Thyroid gland (tissue), 4 donors: ENCODE data around the gene GID8. TPM values are rescaled to one million over a fixed set of nuclear protein-coding genes. Genes with fewer than 3 reads are reported as not detected.

Experiments used
- DNase-seq, 2 donors: peaks; one replicate each; pipeline ENCODE4 v3.0.0-alpha.2; 2019
- H3K27ac ChIP-seq, 3 donors: fragments of 200-600 bp; sonication (generic); 1 replicate in 2 of 3; 2 replicates in 1 of 3; pipeline ENCODE4 v1.5.1; 2016 to 2019; ENCODE audit warnings: mild to moderate bottlenecking in 1 of 3, moderate library complexity in 1 of 3
- H3K27me3 ChIP-seq: fragments of 200-600 bp; sonication (generic); one replicate; pipeline ENCODE4 v1.5.1; 2019
- H3K36me3 ChIP-seq, 2 donors: fragments of 200-600 bp; sonication (generic); one replicate each; pipeline ENCODE4 v1.5.1; 2016 to 2019
- H3K4me1 ChIP-seq, 2 donors: fragments of 200-600 bp; sonication (generic); one replicate each; pipeline ENCODE4 v1.5.1; 2017 to 2019
- H3K4me3 ChIP-seq, 3 donors: fragments of 200-600 bp; sonication (generic); replicated peaks in 1 of 3; 1 replicate in 2 of 3; 2 replicates in 1 of 3; pipeline ENCODE4 v1.5.1; 2016; ENCODE audit warnings: mild to moderate bottlenecking in 1 of 3
- H3K9me3 ChIP-seq: fragments of 200-600 bp; sonication (generic); one replicate; pipeline ENCODE4 v1.5.1; 2017
- POLR2A ChIP-seq, 2 donors: fragments of 450-650 bp; IDR thresholded peaks; one replicate each; pipeline ENCODE4 v1.6.1; 2017; ENCODE audit warnings: antibody characterized with exemption in 2 of 2, mild to moderate bottlenecking in 2 of 2, moderate library complexity in 1 of 2
- WGBS, 2 donors: methylation state at CpG; one replicate each; pipeline ENCODE4 v1.1.5; 2017; 5-methylcytosine and 5-hydroxymethylcytosine counted together
- intact Hi-C: fragments of 100-400 bp; cut with DNase I; formaldehyde crosslinking; loops from one replicate; pipeline ENCODE4 v1.15.1; 2023
- total RNA-seq, 4 donors: library from RNA; depleted of rRNA; stranded (reverse); fragments of >200 nt; gene quantifications; one replicate each; pipeline ENCODE4 v1.2.3, GENCODE V29; 2016
- TF ChIP-seq, protein P1 (sequence below), 6 experiments: fragments of 200-600 bp in 3 of 6; fragments of 450-650 bp in 3 of 6; sonication (generic) in 3 of 6; IDR thresholded peaks; one replicate each; pipeline ENCODE4 v1.5.1; 2016 to 2019; ENCODE audit warnings: antibody characterized with exemption in 6 of 6, mild to moderate bottlenecking in 2 of 6, inconsistent platforms in 1 of 6, moderate library complexity in 1 of 6

Gene GID8
- total RNA-seq, 4 donors from 2014 or later, result 30.3 to 38.5 (median 34.5) TPM

DNA sequence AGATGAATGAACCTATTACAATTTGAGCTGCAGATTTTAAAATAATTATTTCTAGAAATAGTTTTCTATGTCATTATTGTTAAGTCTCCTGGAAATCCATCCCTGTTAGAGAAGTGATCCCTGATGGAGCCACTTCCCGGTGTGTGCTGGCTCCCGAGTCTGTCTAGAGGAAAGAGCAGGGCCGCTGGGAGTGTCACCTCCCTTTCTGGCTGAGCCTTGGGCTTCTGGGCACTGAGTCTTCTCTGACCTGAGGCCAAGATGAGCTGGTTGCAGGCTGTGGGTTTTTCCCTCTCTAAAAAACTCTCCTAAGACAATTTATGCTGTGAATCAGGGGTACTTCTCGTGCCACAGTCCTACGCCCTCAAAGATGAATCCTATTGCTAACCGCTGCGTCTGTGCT is 47.5 kb upstream of the GID8 start:
- Histone ChIP-seq H3K27me3 (no peaks in the 10 kb centered on the region), H3K9me3 (no peaks in the 10 kb centered on the region), H3K36me3 (peaks cover 71 to 79% of the 10 kb centered on the region in 2 donors), H3K27ac (no peak overlapping the region), H3K4me1 (peaks cover 0 to 3% of the 10 kb centered on the region in 2 donors), H3K4me3 (no peak overlapping the region)
- TF ChIP-seq POLR2A (IDR thresholded peaks at IDR 0.05), result no peak
- TF ChIP-seq, protein P1, sequence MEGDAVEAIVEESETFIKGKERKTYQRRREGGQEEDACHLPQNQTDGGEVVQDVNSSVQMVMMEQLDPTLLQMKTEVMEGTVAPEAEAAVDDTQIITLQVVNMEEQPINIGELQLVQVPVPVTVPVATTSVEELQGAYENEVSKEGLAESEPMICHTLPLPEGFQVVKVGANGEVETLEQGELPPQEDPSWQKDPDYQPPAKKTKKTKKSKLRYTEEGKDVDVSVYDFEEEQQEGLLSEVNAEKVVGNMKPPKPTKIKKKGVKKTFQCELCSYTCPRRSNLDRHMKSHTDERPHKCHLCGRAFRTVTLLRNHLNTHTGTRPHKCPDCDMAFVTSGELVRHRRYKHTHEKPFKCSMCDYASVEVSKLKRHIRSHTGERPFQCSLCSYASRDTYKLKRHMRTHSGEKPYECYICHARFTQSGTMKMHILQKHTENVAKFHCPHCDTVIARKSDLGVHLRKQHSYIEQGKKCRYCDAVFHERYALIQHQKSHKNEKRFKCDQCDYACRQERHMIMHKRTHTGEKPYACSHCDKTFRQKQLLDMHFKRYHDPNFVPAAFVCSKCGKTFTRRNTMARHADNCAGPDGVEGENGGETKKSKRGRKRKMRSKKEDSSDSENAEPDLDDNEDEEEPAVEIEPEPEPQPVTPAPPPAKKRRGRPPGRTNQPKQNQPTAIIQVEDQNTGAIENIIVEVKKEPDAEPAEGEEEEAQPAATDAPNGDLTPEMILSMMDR (IDR thresholded peaks at IDR 0.05), result no peak
- no peak for DNase-seq
- WGBS, 2 donors, result 81 to 87% methylated on average over 5 to 7 of the region's 7 CpGs
- intact Hi-C loops, result no loop called here

DNA sequence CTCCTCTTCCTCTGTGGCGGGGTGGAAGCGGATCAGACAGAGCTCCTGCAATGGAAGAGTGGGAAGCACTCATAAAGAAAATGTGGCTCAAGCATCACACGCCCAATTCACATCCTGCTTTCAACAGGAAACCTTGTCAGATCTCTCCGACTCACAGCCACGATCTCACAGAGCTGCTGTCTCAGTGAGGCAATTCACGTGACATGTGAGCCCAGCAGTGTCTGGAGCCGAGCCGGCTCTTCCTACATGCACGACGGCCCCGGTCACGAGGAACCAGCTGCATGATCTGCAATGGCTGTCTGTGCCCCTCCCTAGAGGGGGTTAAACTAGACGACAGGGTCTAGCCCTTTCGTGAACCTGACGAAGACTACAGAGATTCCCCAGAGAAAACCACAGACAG is 46.8 kb upstream of the GID8 start:
- Histone ChIP-seq H3K4me1 (peaks cover 0 to 3% of the 10 kb centered on the region in 2 donors), H3K4me3 (no peak overlapping the region), H3K27me3 (no peaks in the 10 kb centered on the region), H3K9me3 (no peaks in the 10 kb centered on the region), H3K36me3 (peaks cover 71 to 85% of the 10 kb centered on the region in 2 donors), H3K27ac (no peak overlapping the region)
- intact Hi-C loops, result no loop called here
- WGBS, 2 donors, result 86 to 92% methylated on average over 15 of the region's 15 CpGs
- TF ChIP-seq, protein P1 (IDR thresholded peaks at IDR 0.05), result no peak
- no peak for TF ChIP-seq POLR2A (IDR thresholded peaks at IDR 0.05)
- DNase-seq, result no peak

DNA sequence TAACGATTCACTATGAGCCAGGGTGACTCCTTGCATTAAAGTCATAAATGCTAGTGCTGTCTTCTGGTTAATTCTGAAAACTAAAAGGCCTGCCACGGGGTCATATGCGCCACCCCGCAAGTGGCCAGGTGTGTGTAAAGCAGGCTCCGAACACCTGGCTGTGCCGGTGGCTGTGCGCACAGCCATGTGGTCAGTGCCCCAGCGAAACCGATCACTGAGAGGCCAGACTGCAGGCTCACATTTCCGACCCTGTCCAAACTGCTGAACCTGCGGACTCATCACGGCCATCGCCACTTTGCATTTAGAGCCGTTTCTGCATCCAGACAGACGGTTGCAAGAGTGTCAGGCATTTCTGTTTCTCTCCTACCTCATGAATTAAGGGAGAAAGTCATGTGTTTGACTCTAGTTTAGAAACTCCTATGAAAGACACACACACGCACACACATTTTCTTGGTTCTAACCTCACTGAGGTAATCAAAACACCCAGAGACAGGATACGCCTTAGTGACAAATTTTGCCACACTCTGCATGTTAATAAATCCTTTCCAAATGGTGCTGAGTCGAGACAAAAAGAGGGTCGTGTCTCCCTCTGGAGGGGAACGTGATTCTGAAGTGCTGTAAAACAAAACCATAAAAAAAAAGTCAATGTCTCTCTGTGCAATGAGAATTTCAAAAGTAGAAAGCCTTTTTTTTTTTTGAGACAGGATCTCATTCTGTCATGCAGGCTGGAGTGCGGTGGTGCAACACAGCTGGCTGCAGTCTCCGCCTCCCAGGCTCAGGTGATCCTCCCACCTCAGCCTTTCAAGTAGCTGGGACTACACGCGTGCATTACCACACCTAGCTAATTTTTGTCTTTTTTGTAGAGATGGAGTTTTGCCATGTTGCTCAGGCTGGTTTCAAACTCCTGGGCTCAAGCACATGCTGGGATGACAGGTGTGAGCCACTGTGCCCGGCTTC is 45.3 kb upstream of the GID8 start:
- Histone ChIP-seq H3K36me3 (peaks cover 71 to 80% of the 10 kb centered on the region in 2 donors), H3K9me3 (no peaks in the 10 kb centered on the region), H3K27me3 (no peaks in the 10 kb centered on the region), H3K4me1 (peaks cover 0 to under 1% of the 10 kb centered on the region in 2 donors), H3K27ac (no peak overlapping the region), H3K4me3 (no peak overlapping the region)
- DNase-seq, result no peak
- intact Hi-C loops, result no loop called here
- 89 to 94% methylated on average over 25 of the region's 25 CpGs for WGBS, 2 donors
- TF ChIP-seq, protein P1 (IDR thresholded peaks at IDR 0.05), result no peak
- TF ChIP-seq POLR2A (IDR thresholded peaks at IDR 0.05), result no peak

DNA sequence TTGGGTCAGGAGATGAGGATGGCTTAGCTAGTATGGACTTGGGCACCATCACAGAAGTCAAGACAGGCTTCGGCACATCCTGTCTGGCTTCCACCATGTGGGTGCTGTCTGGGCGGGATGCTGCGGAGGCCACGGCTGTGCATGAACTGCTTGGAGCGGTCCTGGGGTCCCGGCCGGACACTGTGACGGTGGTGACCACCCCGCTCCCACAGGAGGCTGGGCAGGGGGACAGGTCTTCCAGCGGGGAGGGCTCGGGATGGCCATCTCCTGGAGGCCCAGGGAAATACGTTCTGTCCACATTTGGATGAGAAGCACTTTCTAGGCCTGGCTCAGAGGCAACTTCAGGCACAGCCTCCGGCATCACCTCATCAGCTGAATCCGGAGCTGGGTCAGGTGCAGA is 44.2 kb upstream of the GID8 start:
- Histone ChIP-seq H3K9me3 (no peaks in the 10 kb centered on the region), H3K4me3 (no peak overlapping the region), H3K27me3 (no peaks in the 10 kb centered on the region), H3K36me3 (peaks cover 61 to 69% of the 10 kb centered on the region in 2 donors), H3K27ac (no peak overlapping the region), H3K4me1 (no peaks in the 10 kb centered on the region)
- DNase-seq, result no peak
- TF ChIP-seq POLR2A (IDR thresholded peaks at IDR 0.05), result no peak
- TF ChIP-seq, protein P1 (IDR thresholded peaks at IDR 0.05), result no peak
- intact Hi-C loops, result no loop called here
- 96 to 100% methylated on average over 3 to 9 of the region's 14 CpGs for WGBS, 2 donors

DNA sequence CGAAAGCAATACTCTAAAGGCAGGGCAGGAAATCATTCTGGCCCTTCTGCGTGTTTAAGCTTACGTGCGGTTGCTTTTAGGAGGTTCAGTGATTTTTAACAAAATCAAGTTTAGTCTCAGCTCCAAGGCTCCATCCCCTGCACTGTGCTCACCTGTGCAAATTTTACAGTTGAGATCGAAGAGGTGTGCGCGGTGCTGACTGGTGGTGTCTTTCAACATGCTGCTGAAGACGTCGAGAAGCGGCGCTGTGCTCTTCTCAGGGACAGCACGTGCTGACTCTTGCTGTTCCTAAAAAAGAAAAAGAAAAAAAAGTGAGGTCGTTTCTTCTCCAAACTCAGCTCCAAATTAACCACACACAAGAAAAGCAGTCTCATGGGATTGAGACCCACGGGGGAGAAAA is 43.7 kb upstream of the GID8 start:
- intact Hi-C loops, result no loop called here
- Histone ChIP-seq H3K36me3 (peaks cover 55 to 63% of the 10 kb centered on the region in 2 donors), H3K27me3 (no peaks in the 10 kb centered on the region), H3K9me3 (no peaks in the 10 kb centered on the region), H3K27ac (no peak overlapping the region), H3K4me1 (peaks cover 3 to 5% of the 10 kb centered on the region in 2 donors), H3K4me3 (no peak overlapping the region)
- no peak for DNase-seq
- TF ChIP-seq, protein P1 (IDR thresholded peaks at IDR 0.05), result no peak
- no peak for TF ChIP-seq POLR2A (IDR thresholded peaks at IDR 0.05)
- 92 to 95% methylated on average over 14 of the region's 14 CpGs for WGBS, 2 donors
